Activated CD4-positive, alpha-beta T cell treated with anti-CD3 and anti-CD28 coated beads, Interleukin-2, amount 50 U/mL, for 24 hours (primary cell): ENCODE measurements around the gene PPFIBP2.

ENCODE experiments used
- DNase-seq, 2 donors: peaks; one replicate each; pipeline ENCODE4 v3.0.0-alpha.2; 2020; ENCODE audit warnings: low read depth in 1 of 2, low spot score in 1 of 2

Gene PPFIBP2

DNA sequence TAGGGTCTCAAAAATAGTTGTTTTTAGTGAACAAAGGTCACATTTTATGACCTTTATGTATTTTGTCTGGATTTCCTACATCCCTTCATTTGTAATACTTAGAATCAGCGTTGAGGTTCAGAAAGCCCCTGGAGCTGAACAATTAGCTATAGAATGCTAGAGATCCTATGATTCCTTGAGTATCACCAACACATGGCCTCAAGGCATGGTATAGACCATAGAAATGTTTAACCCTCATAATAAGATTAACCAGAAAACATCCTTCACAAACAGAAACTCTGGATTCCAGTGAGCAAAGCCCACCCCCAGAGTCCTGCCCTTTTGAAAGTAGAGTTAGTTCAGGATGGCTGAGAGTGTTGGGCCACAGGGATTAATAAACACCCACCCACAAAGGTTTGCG lies 82.2 kb downstream of the PPFIBP2 start:
- DNase-seq, result no peak

DNA sequence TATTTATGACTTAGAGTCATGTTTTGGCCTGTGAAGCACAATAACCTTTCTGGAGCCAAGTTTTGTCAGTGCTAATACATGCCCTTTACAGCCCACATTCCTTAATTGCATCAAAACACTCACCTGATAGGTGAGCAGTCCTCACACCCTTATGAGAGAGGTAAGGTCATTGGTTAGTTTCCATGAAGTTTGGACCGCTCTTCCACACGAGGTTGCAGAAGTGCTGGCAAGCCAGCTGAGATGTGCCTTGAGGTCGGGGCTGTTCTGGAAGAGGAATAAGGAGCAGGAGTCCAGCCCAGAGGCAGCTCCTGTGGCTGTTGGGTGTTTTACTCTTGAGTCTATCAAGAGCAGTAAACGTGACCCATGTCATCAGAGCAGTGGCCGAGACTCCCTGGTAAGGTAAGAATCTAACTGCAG lies 83.2 kb downstream of the PPFIBP2 start:
- DNase-seq, result no peak

GRCh38 chr11:7597620-7598019 lies 83.8 kb downstream of the PPFIBP2 start:
- DNase-seq, result no peak

- no peak for DNase-seq
Measured at GRCh38 chr11:7599209-7599608, 85.4 kb downstream of the PPFIBP2 start.

- no peak for DNase-seq
Measured at GRCh38 chr11:7600205-7600775, 86.5 kb downstream of the PPFIBP2 start.

GRCh38 chr11:7603031-7603781 lies 89.4 kb downstream of the PPFIBP2 start:
- no peak for DNase-seq

- no peak for DNase-seq
Measured at GRCh38 chr11:7604331-7604955, 90.6 kb downstream of the PPFIBP2 start.

GRCh38 chr11:7605186-7605943 lies 91.6 kb downstream of the PPFIBP2 start:
- DNase-seq, result no peak

DNA sequence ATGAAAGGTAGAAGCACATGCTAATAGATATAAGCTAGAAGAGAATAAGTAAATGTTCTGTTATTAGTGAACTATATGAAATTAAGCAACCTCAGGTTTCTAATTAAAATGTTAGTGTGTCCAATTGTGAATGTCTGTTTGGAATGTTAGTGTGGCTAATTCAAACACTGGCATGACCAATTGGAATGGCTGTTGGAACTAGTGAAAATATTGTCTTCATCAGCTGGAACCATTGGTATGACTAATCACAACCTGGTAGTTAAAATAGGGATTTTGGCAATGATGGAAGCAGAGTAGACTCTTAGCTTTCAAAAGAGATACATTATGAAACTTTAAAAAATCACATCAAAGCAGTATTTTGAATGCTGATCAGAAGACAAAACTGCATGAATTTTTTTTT lies 92.7 kb downstream of the PPFIBP2 start:
- DNase-seq, result no peak

GRCh38 chr11:7609015-7609414 lies 95.2 kb downstream of the PPFIBP2 start:
- no peak for DNase-seq

DNA sequence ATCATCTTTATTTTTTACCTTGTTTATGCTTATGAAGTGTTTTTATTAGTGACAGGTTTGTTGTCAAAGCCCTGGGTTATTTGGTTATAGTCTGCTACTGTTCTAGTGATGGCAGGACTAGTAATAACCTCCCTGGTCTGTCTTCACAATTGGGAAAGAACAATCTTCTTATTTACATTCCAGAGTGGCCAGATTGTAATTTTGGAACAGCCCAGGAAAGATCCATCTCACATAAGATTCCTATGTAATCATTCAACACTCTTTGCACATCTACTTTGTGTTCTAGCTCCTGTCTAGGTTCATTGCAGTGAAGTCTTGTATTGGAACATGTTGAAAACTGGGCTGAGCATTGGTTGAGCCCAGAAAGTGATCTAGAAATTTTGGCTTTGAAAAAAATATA lies 95.7 kb downstream of the PPFIBP2 start:
- no peak for DNase-seq

DNA sequence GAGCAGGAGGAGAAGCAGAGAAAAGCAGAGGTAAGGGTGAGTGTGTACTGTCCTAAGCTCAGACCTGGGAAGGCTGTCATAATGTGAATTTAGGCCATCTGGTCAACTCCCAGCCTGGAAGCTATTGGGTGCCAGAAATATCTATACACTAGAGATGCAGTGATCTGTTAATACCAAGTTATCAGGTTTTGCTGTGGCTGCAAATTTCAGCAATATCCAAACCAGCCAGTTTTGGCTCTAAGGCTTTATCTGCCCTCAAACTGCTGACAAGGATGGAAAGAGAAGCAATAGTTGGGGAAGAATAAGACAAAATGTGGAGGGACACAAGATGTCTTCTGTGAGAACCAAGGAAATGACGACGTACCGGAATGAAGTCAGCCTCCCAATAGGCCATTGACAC lies 96.6 kb downstream of the PPFIBP2 start:
- DNase-seq, result no peak

DNA sequence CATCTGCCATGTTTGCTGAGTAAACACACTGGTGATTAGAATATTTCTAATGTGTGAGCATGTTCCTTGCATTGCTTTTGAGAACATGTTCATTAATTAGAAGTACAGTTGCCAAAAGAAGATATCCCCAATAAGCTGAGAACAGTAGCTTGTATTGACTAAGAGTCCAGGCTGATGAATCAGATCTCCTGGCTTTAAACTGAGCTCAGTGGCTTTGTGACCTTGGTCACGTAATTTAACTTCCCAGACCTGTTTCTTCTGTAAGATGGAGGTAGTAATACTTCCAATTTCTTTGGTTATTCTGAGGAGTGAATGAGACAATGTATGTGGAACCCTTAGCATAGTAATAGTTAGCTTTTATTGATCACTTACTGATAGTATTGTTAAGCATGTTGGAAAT lies 97.6 kb downstream of the PPFIBP2 start:
- no peak for DNase-seq

DNA sequence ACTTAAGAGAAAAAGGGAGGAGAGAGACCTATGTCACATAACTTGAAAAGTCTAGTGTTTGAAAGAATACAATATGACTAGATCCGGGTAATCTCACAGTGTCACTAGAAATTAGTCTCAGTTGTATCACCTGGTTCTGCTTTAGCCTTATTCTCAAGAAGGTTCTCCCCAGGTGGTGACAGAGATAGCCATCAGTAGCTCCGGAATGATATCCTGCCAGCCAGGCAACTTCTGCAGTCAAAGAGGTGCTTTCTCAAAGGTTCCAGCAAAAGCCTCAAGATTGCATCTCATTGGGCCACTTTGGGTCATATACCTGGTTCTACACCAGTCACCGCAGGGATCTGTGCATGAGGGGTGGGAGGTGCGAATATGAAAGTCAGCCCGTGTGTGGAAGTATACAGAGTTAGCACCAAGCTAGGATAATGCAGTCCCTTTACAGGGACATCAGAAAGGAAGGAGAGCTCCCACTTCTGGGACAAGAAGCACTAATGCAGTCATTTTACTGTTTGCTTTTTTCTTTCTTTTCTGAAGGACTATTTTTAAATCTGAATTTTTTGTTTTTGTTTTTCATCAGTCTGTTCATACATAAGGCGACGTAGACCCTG lies 98.4 kb downstream of the PPFIBP2 start:
- DNase-seq, result no peak

GRCh38 chr11:7612661-7613393 lies 99.0 kb downstream of the PPFIBP2 start:
- no peak for DNase-seq

GRCh38 chr11:7613394-7613720 lies 99.6 kb downstream of the PPFIBP2 start:
- DNase-seq, result no peak

GRCh38 chr11:7614656-7615055 lies 100.9 kb downstream of the PPFIBP2 start:
- no peak for DNase-seq

DNA sequence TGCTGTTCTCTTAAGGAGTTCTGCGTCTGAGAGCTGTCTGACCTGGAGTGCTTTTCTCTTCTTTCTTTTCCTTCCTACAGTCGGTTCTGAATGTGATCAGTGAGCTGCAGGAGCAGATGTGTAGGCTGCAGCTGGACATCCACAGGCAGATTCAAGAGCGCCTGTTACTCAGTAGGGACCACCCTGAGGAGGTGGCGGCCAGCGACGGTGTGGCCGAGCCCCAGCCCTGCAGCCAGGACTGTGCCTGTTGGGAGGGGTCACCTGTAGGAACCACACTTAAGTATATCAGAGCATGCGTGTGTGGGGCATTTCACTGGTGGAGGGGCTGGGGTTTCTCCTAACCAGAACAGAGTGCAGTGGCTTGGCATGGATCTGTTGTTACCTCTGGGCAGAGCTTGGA lies 103.2 kb downstream of the PPFIBP2 start:
- DNase-seq, result no peak

DNA sequence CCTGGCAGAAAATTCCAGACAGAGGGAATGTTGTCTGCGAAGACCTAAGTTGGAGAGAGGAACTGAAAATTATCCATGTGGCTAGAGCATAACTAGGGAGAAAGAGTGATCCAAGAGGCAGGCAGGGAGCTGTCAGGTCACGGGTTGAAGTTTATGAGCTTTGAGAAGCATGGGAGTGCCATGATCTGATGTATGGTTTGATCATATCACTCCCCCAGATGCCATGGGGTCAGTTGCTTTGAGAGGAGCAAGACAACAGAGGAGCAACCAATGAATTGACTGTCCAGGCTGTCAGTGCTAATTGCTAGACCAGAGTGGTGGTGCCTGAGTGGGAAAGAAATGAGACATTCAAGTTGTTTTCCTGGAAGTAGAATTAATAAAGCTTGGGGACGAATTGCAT lies 105.5 kb downstream of the PPFIBP2 start:
- no peak for DNase-seq

DNA sequence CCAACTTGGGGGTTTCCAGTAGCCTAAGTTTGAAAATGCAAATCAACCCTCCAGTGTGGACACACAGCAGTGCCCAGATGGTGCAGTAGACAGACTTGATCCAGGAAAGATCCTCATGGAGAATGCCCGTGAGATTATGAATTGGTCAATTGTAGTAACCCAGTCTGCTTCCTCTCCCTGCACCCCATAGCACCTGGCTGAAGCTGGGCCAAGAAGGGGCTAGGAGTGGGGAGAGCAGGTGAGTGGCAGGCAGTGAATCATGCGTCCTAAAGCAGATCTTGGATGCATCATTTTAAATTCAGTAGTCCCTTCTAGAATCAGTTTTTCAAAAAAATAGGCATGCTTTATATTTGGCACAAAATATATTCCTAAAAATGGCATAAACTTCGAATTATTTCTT lies 107.3 kb downstream of the PPFIBP2 start:
- no peak for DNase-seq

DNA sequence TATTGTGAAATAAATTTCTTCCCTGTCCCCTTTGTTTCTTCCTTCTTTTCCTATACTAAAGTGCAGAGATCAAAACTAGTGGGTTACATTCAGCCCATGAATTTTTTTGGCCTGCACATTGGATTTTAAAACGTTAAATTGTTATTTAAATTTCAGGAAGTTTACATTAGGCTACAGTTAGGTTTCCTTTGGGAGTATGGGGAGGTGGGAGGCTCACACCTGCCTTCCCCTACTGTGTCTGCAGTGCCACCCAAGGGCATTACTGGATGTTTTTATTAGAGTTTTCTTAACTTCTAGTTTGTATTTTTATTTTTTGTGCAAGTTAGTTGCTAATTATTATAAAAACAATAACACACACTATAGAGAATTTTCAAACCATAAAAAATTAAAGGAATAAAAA lies 107.8 kb downstream of the PPFIBP2 start:
- DNase-seq, result no peak
